Panc1 (cell line): ENCODE data around the gene ADGRL3.

Experiments used
- POLR2AphosphoS5 ChIP-seq: IDR thresholded peaks from 2 replicates; pipeline ENCODE4 v1.6.1; 2012; ENCODE audit warnings: mild to moderate bottlenecking, low read depth, low read length, moderate library complexity
- TF ChIP-seq, protein P1 (sequence below): fragments of 450-650 bp; IDR thresholded peaks from 2 replicates; pipeline ENCODE4 v1.5.1; 2017; ENCODE audit warnings: mild to moderate bottlenecking

DNA sequence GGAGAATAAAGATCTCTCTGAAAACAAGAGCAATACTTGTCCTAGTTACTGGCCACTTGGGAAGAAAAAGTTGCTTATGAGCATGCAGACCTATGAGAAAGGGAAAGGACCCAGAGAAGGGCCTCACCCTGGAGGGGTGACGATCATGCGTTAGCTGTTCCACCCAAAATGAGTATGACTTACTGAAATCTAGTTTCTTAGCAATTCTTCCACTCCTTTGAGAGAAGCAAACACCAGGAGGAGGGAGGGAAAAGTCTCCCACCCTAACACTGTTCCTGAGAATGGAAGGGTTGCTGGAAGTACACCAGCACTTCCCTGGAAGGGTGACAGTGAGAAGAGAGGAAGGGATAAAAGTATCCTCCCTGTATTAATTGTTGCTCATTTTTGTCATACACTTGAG, 107.9 kb downstream of the ADGRL3 start:
- TF ChIP-seq, protein P1, sequence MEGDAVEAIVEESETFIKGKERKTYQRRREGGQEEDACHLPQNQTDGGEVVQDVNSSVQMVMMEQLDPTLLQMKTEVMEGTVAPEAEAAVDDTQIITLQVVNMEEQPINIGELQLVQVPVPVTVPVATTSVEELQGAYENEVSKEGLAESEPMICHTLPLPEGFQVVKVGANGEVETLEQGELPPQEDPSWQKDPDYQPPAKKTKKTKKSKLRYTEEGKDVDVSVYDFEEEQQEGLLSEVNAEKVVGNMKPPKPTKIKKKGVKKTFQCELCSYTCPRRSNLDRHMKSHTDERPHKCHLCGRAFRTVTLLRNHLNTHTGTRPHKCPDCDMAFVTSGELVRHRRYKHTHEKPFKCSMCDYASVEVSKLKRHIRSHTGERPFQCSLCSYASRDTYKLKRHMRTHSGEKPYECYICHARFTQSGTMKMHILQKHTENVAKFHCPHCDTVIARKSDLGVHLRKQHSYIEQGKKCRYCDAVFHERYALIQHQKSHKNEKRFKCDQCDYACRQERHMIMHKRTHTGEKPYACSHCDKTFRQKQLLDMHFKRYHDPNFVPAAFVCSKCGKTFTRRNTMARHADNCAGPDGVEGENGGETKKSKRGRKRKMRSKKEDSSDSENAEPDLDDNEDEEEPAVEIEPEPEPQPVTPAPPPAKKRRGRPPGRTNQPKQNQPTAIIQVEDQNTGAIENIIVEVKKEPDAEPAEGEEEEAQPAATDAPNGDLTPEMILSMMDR = no peak
- no peak for TF ChIP-seq POLR2AphosphoS5
